A549 (cell line): ENCODE measurements around the gene CTCF. TPM values are rescaled to one million over a fixed set of nuclear protein-coding genes. Genes with fewer than 3 reads are reported as not detected.

Experiments
- ATAC-seq, 2 experiments: fragments of 200-7000 bp in 1 of 2; fragments of >200 bp in 1 of 2; cut with Nextera tagmentation in 1 of 2; cut with Tn5 transposase in 1 of 2; 3 replicates each; pipeline versions ENCODE4 v1.8.0 to v1.9.1; 2018 to 2020; ENCODE audit warnings: mild to moderate bottlenecking in 1 of 2, moderate library complexity in 1 of 2
- CTCF ChIA-PET: fragments of 300-600 bp; sonication (Branson Sonifier 250); formaldehyde crosslinking; extraction: SDS; loops from one replicate; lab custom pipeline; 2021; ENCODE audit warnings: antibody characterized with exemption, inconsistent platforms; lab: Yijun Ruan, JAX
- POLR2A ChIA-PET: fragments of 350-600 bp; formaldehyde crosslinking; extraction: SDS; loops from one replicate; lab custom pipeline; 2021; ENCODE audit warnings: antibody characterized with exemption, inconsistent platforms; lab: Yijun Ruan, JAX
- DNase-seq, 2 experiments: peaks; one replicate each; pipeline versions ENCODE4 v3.0.0 to v3.0.0-alpha.2; 2011 to 2016; ENCODE audit warnings: low read depth in 1 of 2, low spot score in 1 of 2
- FAIRE-seq: peaks from 2 replicates; lab custom pipeline; 2011; peaks lifted over from hg19 to GRCh38; lab: Jason Lieb, UNC
- H3K27ac ChIP-seq, 2 experiments: fragments of >200 bp; sonication (Bioruptor Twin); formaldehyde crosslinking; 3 replicates each; pipeline ENCODE4 v1.5.1; 2016 to 2017
- H3K4me1 ChIP-seq: fragments of >200 bp; sonication (Bioruptor Twin); formaldehyde crosslinking; 3 replicates; pipeline ENCODE4 v1.6.1; 2016
- H3K4me2 ChIP-seq: fragments of >200 bp; sonication (Bioruptor Twin); formaldehyde crosslinking; 3 replicates; pipeline ENCODE4 v1.6.1; 2016
- H3K4me3 ChIP-seq: fragments of >200 bp; sonication (Bioruptor Twin); formaldehyde crosslinking; 3 replicates; pipeline ENCODE4 v1.5.1; 2016
- H3K9me3 ChIP-seq: fragments of >200 bp; sonication (Bioruptor Twin); formaldehyde crosslinking; 3 replicates; pipeline ENCODE4 v1.6.1; 2016
- EHF ChIP-seq: fragments of 250-450 bp; sonication (Bioruptor Pico); IDR thresholded peaks from 2 replicates; pipeline ENCODE4 v1.5.0; 2020; ENCODE audit warnings: mild to moderate bottlenecking
- ESRRA ChIP-seq: fragments of 150-350 bp; IDR thresholded peaks from 2 replicates; pipeline ENCODE4 v1.6.1; 2014; ENCODE audit warnings: mild to moderate bottlenecking, low read length, borderline replicate concordance
- FOSL2 ChIP-seq, 2 experiments: fragments of 450-650 bp in 1 of 2; fragments of >200 bp in 1 of 2; sonication (Bioruptor Twin) in 1 of 2; formaldehyde crosslinking; IDR thresholded peaks; 2 replicates each; pipeline versions ENCODE4 v1.5.0 to v1.6.1; 2016 to 2020; ENCODE audit warnings: mild to moderate bottlenecking in 1 of 2, moderate library complexity in 1 of 2
- HEYL ChIP-seq: fragments of 250-450 bp; sonication (Bioruptor Pico); IDR thresholded peaks from 2 replicates; pipeline ENCODE4 v1.8.0; 2021; ENCODE audit warnings: mild to moderate bottlenecking, moderate library complexity
- MAFK ChIP-seq: fragments of 450-650 bp; IDR thresholded peaks from 2 replicates; pipeline ENCODE4 v1.6.1; 2014; ENCODE audit not compliant: partially characterized antibody
- NPAS2 ChIP-seq: fragments of 250-450 bp; sonication (Bioruptor Pico); IDR thresholded peaks from 2 replicates; pipeline ENCODE4 v1.8.0; 2022; ENCODE audit warnings: mild to moderate bottlenecking, moderate library complexity, borderline replicate concordance
- PHF8 ChIP-seq: fragments of 200-600 bp; sonication (generic); IDR thresholded peaks from 2 replicates; pipeline ENCODE4 v1.6.1; 2016; ENCODE audit warnings: low read depth, mild to moderate bottlenecking, antibody characterized with exemption, moderate library complexity, borderline replicate concordance
- POLR2A ChIP-seq: IDR thresholded peaks from 2 replicates; pipeline ENCODE4 v1.6.1; 2012; ENCODE audit warnings: mild to moderate bottlenecking, low read length
- RNF2 ChIP-seq: fragments of 200-600 bp; sonication (generic); IDR thresholded peaks from 2 replicates; pipeline ENCODE4 v1.6.1; 2016; ENCODE audit warnings: low read depth, mild to moderate bottlenecking, antibody characterized with exemption, moderate library complexity, borderline replicate concordance
- TP53 ChIP-seq: fragments of 250-450 bp; sonication (Bioruptor Pico); IDR thresholded peaks from 2 replicates; pipeline ENCODE4 v1.5.0; 2021; ENCODE audit warnings: mild to moderate bottlenecking, moderate library complexity
- WGBS: methylation state at CpG from one replicate; pipeline ENCODE4 v1.1.6; 2017; ENCODE audit errors: missing lambda C conversion rate; 5-methylcytosine and 5-hydroxymethylcytosine counted together
- polyA plus RNA-seq, 4 experiments: library from polyadenylated mRNA; depleted of rRNA in 3 of 4; stranded (reverse); fragments of >200 nt; fragmentation: RNase III in 1 of 4; extraction: RNeasy Plus Mini Kit Qiagen cat#74134 plus additional on column Dnase treatment in 1 of 4; gene quantifications; 2 replicates in 3 of 4; 3 replicates in 1 of 4; pipeline ENCODE4 v1.2.3, GENCODE V29; 2011 to 2017
- TF ChIP-seq, protein P1 (sequence below): fragments of >200 bp; sonication (Bioruptor Twin); formaldehyde crosslinking; IDR thresholded peaks from 3 replicates; pipeline ENCODE4 v1.5.1; 2016
- TF ChIP-seq, protein P2 (sequence below): fragments of 250-450 bp; sonication (Bioruptor Pico); IDR thresholded peaks from 2 replicates; pipeline ENCODE4 v1.5.0; 2021; ENCODE audit warnings: mild to moderate bottlenecking, moderate library complexity, borderline replicate concordance
- TF ChIP-seq, protein P3 (sequence below): fragments of 200-600 bp; sonication (generic); IDR thresholded peaks from 2 replicates; pipeline ENCODE4 v1.6.1; 2016; ENCODE audit warnings: antibody characterized with exemption, mild to moderate bottlenecking, moderate library complexity
- TF ChIP-seq, protein P4 (sequence below): fragments of 450-650 bp; IDR thresholded peaks from 2 replicates; pipeline ENCODE4 v1.6.1; 2014; ENCODE audit warnings: antibody characterized with exemption

Gene CTCF
- polyA plus RNA-seq, 2 of the 4 experiments (the other 2 are of a cell fraction) = 42.5 to 58.4 TPM

DNA sequence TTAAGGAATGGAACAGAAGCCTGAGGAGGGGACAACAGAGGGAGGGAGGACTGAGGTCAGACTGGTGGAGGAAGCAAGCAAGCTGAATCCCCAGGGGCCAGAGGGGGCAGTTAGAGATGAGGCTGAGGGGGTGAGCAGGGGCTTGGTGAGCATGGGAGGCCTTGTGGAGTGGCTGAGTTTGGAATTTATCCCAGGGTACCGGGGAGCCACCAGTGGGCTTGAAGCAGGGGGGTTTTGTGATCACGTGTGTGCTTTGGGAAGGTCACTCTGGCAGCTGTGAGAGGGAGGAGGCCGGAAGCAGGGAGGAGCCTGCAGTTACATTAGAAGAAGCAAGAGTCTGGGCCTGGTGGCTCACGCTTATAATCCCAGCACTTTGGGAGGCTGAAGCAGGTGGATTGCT is 9.8 kb upstream of the CTCF start:
- FAIRE-seq (no peak), DNase-seq (no peak), ATAC-seq (no peak)
- POLR2A ChIA-PET = interaction anchor here (1.0 kb wide), 1 partner anchor 10 kb away, joined by 4 read pairs; the partner anchor contains the start of gene CTCF
- no peak overlapping the region for H3K4me2 ChIP-seq
- CTCF ChIA-PET = interaction anchor here (0.6 to 3.7 kb wide), 6 partner anchors 10 to 92 kb away, joined by 3 to 22 read pairs (median 4); partner anchors contain the start of gene CTCF
- no peak overlapping the region for H3K4me3 ChIP-seq
- H3K27ac ChIP-seq = no peak overlapping the region
- no peak for TF ChIP-seq RNF2
- no peak for TF ChIP-seq POLR2A
- TF ChIP-seq ESRRA = no peak
- no peaks in the 10 kb centered on the region for H3K9me3 ChIP-seq
- peaks cover 13% of the 10 kb centered on the region for H3K4me1 ChIP-seq
- 64% methylated on average over 4 of the region's 4 CpGs for WGBS

DNA sequence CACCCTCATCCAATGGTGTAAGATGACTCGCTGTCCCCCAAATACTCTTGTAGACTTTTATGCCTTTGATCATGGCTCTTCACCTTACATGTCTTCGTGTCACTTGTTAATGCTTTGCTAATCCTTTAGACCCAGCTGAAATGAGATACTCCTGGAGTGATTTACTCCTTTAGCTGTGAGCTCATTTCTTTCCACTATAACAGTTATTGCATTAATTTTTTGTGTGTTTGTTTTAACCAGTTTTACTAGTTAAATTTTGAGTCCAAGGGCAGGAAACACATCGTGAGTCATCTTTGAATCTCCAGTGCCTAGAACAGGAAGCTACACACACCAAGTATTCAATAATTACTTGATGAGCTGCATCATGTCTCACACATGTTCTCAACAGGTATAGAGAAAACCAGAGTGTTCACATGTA is 6.5 kb upstream of the CTCF start:
- 33% methylated on average over 3 of the region's 3 CpGs for WGBS

DNA sequence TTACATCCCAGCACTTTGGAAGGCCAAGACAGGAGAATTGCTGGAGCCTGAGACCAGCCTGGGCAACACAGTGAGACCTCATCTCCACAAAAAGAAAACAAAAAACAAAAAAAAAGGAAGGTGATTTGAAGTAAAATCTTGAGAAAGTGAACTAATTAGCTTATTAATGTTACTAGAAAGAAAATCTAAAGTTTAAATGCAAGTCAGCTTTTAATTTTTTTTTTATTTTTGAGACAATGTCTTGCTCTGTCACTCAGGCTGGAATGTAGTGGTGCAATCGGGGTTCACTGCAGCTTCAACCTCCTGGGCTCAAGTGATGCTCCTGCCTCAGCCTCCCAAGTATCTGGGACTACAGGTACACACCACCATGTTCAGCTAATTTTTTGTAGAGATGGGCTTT is 3.5 kb upstream of the CTCF start:
- ChIA-PET POLR2A (no interaction called here), CTCF (interaction anchor here (0.6 to 6.9 kb wide), 8 partner anchors 11 to 435 kb away, joined by 3 to 80 read pairs (median 3); no protein-coding TSS in a partner anchor)
- DNase-seq (no peak), FAIRE-seq (no peak), ATAC-seq (no peak)
- Histone ChIP-seq H3K27ac (no peak overlapping the region), H3K4me2 (no peak overlapping the region), H3K4me1 (peaks cover 19% of the 10 kb centered on the region), H3K9me3 (no peaks in the 10 kb centered on the region), H3K4me3 (no peak overlapping the region)
- 52% methylated on average over 1 of the region's 1 CpG for WGBS
- TF ChIP-seq, protein P1, sequence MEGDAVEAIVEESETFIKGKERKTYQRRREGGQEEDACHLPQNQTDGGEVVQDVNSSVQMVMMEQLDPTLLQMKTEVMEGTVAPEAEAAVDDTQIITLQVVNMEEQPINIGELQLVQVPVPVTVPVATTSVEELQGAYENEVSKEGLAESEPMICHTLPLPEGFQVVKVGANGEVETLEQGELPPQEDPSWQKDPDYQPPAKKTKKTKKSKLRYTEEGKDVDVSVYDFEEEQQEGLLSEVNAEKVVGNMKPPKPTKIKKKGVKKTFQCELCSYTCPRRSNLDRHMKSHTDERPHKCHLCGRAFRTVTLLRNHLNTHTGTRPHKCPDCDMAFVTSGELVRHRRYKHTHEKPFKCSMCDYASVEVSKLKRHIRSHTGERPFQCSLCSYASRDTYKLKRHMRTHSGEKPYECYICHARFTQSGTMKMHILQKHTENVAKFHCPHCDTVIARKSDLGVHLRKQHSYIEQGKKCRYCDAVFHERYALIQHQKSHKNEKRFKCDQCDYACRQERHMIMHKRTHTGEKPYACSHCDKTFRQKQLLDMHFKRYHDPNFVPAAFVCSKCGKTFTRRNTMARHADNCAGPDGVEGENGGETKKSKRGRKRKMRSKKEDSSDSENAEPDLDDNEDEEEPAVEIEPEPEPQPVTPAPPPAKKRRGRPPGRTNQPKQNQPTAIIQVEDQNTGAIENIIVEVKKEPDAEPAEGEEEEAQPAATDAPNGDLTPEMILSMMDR = no peak
- peak; percentile 9 for TF ChIP-seq MAFK
- TF ChIP-seq, all 56 proteins: peak for 1

More for the DNA sequence above, 6.5 kb upstream of the CTCF start:
- DNase-seq = no peak
- H3K4me1 ChIP-seq = peaks cover 13% of the 10 kb centered on the region
- CTCF ChIA-PET = interaction anchor here (0.9 to 4.1 kb wide), 8 partner anchors 8 to 112 kb away, joined by 3 to 34 read pairs (median 6); no protein-coding TSS in a partner anchor
- no peak for FAIRE-seq
- TF ChIP-seq HEYL (no peak), PHF8 (no peak), EHF (no peak), FOSL2 (IDR thresholded peaks at IDR 0.05) (no peak), FOSL2 (CRISPR knock-in tag; IDR thresholded peaks at IDR 0.05) (peak; percentile 43)
- TF ChIP-seq, protein P2, sequence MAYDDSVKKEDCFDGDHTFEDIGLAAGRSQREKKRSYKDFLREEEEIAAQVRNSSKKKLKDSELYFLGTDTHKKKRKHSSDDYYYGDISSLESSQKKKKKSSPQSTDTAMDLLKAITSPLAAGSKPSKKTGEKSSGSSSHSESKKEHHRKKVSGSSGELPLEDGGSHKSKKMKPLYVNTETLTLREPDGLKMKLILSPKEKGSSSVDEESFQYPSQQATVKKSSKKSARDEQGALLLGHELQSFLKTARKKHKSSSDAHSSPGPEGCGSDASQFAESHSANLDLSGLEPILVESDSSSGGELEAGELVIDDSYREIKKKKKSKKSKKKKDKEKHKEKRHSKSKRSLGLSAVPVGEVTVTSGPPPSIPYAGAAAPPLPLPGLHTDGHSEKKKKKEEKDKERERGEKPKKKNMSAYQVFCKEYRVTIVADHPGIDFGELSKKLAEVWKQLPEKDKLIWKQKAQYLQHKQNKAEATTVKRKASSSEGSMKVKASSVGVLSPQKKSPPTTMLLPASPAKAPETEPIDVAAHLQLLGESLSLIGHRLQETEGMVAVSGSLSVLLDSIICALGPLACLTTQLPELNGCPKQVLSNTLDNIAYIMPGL (CRISPR knock-in tag) = no peak
- H3K27ac ChIP-seq = peak overlapping the region in 1 of 2 experiments; percentile 16; a peak in 3 of 6 replicates
- no peaks in the 10 kb centered on the region for H3K9me3 ChIP-seq
- H3K4me2 ChIP-seq = peak overlapping the region; percentile 51
- POLR2A ChIA-PET = interaction anchor here (0.5 to 0.7 kb wide), 3 partner anchors 9 to 86 kb away, joined by 3 read pairs; no protein-coding TSS in a partner anchor
- ATAC-seq = peak in 1 of 2 experiments; percentile 29; a peak in 3 of 6 replicates
- no peak overlapping the region for H3K4me3 ChIP-seq

DNA sequence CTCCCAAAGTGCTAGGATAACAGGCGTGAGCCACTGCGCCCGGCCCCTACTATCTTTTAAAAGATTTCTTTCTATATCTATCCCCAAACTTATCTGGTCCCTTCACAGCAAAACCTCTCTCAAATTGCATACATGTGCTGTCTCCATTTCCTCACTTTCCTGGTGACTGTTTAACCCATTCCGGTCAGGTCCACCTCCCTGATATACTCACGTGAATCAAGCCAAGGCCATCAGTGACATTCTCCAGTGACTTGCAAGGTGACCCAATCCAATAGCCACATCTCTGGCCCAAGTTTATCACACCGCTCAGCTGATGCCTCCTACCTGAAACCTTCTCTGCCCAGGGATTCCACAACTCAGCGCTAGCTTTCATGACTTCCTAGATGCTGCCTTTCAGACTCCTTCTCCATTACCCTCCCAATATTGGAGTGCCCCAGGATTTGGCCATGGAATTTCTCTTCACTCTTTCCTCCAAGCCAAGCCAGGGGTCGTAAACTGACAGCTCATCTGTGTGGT is 1.4 kb upstream of the CTCF start:
- WGBS = 91% methylated on average over 8 of the region's 8 CpGs
- H3K27ac ChIP-seq = peak overlapping the region in 1 of 2 experiments; percentile 99; a peak in 3 of 6 replicates
- H3K9me3 ChIP-seq = no peaks in the 10 kb centered on the region
- CTCF ChIA-PET = interaction anchor here (1.0 to 6.9 kb wide), 13 partner anchors 10 to 97 kb away, joined by 3 to 80 read pairs (median 17); partner anchors contain the start of genes ATP6V0D1 and CARMIL2
- POLR2A ChIA-PET = interaction anchor here (3.4 kb wide), 1 partner anchor 99 kb away, joined by 17 read pairs; the partner anchor contains the start of genes ACD and PARD6A
- H3K4me2 ChIP-seq = peak overlapping the region; percentile 90
- peaks cover 23% of the 10 kb centered on the region for H3K4me1 ChIP-seq
- H3K4me3 ChIP-seq = peak overlapping the region; percentile 87; the same call in 2 of the 3 replicates
- ATAC-seq (no peak), FAIRE-seq (no peak), DNase-seq (no peak)
- TF ChIP-seq, protein P3, sequence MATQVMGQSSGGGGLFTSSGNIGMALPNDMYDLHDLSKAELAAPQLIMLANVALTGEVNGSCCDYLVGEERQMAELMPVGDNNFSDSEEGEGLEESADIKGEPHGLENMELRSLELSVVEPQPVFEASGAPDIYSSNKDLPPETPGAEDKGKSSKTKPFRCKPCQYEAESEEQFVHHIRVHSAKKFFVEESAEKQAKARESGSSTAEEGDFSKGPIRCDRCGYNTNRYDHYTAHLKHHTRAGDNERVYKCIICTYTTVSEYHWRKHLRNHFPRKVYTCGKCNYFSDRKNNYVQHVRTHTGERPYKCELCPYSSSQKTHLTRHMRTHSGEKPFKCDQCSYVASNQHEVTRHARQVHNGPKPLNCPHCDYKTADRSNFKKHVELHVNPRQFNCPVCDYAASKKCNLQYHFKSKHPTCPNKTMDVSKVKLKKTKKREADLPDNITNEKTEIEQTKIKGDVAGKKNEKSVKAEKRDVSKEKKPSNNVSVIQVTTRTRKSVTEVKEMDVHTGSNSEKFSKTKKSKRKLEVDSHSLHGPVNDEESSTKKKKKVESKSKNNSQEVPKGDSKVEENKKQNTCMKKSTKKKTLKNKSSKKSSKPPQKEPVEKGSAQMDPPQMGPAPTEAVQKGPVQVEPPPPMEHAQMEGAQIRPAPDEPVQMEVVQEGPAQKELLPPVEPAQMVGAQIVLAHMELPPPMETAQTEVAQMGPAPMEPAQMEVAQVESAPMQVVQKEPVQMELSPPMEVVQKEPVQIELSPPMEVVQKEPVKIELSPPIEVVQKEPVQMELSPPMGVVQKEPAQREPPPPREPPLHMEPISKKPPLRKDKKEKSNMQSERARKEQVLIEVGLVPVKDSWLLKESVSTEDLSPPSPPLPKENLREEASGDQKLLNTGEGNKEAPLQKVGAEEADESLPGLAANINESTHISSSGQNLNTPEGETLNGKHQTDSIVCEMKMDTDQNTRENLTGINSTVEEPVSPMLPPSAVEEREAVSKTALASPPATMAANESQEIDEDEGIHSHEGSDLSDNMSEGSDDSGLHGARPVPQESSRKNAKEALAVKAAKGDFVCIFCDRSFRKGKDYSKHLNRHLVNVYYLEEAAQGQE = no peak
- TF ChIP-seq FOSL2 (IDR thresholded peaks at IDR 0.05) = no peak
- no peak for TF ChIP-seq FOSL2 (CRISPR knock-in tag; IDR thresholded peaks at IDR 0.05)
- no peak for TF ChIP-seq NPAS2 (CRISPR knock-in tag)
- TF ChIP-seq EHF = no peak
- TF ChIP-seq, protein P4, sequence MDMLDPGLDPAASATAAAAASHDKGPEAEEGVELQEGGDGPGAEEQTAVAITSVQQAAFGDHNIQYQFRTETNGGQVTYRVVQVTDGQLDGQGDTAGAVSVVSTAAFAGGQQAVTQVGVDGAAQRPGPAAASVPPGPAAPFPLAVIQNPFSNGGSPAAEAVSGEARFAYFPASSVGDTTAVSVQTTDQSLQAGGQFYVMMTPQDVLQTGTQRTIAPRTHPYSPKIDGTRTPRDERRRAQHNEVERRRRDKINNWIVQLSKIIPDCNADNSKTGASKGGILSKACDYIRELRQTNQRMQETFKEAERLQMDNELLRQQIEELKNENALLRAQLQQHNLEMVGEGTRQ = no peak
- TF ChIP-seq TP53 (CRISPR knock-in tag) = no peak
